Measurements from ENCODE around the gene TGFBR3L.

The TGFBR3L gene

GRCh38 chr19:7907122-7907521, 7.5 kb upstream of the TGFBR3L start:
- TF ChIP-seq ZFX (IDR thresholded peaks at IDR 0.05; ENCODE audit: borderline replicate concordance) (no peak), CTCF (IDR thresholded peaks at IDR 0.05) (no peak)
- no peak overlapping the region for H3K27ac ChIP-seq

GRCh38 chr19:7907544-7907943, 7.1 kb upstream of the TGFBR3L start:
- no peak overlapping the region for H3K27ac ChIP-seq
- TF ChIP-seq CTCF (IDR thresholded peaks at IDR 0.05), result no peak
- no peak for TF ChIP-seq ZFX (IDR thresholded peaks at IDR 0.05; ENCODE audit: borderline replicate concordance)

- no peak overlapping the region for H3K27ac ChIP-seq
- TF ChIP-seq ZFX (IDR thresholded peaks at IDR 0.05; ENCODE audit: borderline replicate concordance) (no peak), CTCF (IDR thresholded peaks at IDR 0.05) (no peak)
Observed at GRCh38 chr19:7908078-7908699, 6.4 kb upstream of the TGFBR3L start.

- TF ChIP-seq ZFX (IDR thresholded peaks at IDR 0.05; ENCODE audit: borderline replicate concordance), result no peak
- no peak for TF ChIP-seq CTCF (IDR thresholded peaks at IDR 0.05)
Observed at GRCh38 chr19:7908742-7909461, 5.7 kb upstream of the TGFBR3L start.

GRCh38 chr19:7909471-7910067, 5.1 kb upstream of the TGFBR3L start:
- no peak overlapping the region for H3K27ac ChIP-seq
- TF ChIP-seq CTCF (IDR thresholded peaks at IDR 0.05), result no peak
- TF ChIP-seq ZFX (IDR thresholded peaks at IDR 0.05; ENCODE audit: borderline replicate concordance), result no peak

More at GRCh38 chr19:7908742-7909461, 5.7 kb upstream of the TGFBR3L start:
- H3K27ac ChIP-seq, result no peak overlapping the region

GRCh38 chr19:7910321-7911161, 4.1 kb upstream of the TGFBR3L start:
- TF ChIP-seq ZFX (IDR thresholded peaks at IDR 0.05; ENCODE audit: borderline replicate concordance), result no peak
- no peak for TF ChIP-seq CTCF (IDR thresholded peaks at IDR 0.05)
- no peak overlapping the region for H3K27ac ChIP-seq

Data from 22Rv1 (cell line).